Esophagus squamous epithelium (tissue), 4 donors: Measurements from ENCODE around the gene UNC79.

ENCODE experiments used
- POLR2A ChIP-seq, 4 donors: fragments of 450-650 bp; IDR thresholded peaks; one replicate each; pipeline ENCODE4 v1.6.1; 2017; ENCODE audit warnings: antibody characterized with exemption in 4 of 4, mild to moderate bottlenecking in 4 of 4, moderate library complexity in 3 of 4
- TF ChIP-seq, protein P1 (sequence below), 6 experiments: fragments of 450-650 bp in 4 of 6; fragments of 200-600 bp in 2 of 6; sonication (generic) in 2 of 6; IDR thresholded peaks; one replicate each; pipeline ENCODE4 v1.5.1; 2016 to 2019; ENCODE audit warnings: antibody characterized with exemption in 6 of 6, mild to moderate bottlenecking in 4 of 6, moderate library complexity in 4 of 6

DNA sequence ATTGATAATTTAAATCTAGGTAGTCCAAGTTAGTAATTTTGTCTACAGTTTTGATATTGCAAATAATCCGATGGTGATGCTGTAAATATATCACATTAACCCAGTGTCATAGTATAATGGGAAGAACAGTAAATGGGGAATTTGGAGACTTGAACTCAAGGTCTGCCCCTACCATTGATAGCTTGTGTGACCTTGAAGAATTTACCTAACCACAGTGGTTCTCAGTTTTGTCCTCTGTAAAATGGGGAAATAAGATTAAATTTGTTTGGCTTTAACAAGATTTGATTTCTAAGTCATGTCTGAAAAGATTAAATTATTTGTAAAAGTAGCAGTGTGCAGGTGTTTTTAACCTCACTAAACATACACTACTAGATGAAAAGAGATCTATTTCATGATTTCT, 100.9 kb downstream of the UNC79 start:
- TF ChIP-seq, protein P1, sequence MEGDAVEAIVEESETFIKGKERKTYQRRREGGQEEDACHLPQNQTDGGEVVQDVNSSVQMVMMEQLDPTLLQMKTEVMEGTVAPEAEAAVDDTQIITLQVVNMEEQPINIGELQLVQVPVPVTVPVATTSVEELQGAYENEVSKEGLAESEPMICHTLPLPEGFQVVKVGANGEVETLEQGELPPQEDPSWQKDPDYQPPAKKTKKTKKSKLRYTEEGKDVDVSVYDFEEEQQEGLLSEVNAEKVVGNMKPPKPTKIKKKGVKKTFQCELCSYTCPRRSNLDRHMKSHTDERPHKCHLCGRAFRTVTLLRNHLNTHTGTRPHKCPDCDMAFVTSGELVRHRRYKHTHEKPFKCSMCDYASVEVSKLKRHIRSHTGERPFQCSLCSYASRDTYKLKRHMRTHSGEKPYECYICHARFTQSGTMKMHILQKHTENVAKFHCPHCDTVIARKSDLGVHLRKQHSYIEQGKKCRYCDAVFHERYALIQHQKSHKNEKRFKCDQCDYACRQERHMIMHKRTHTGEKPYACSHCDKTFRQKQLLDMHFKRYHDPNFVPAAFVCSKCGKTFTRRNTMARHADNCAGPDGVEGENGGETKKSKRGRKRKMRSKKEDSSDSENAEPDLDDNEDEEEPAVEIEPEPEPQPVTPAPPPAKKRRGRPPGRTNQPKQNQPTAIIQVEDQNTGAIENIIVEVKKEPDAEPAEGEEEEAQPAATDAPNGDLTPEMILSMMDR (IDR thresholded peaks at IDR 0.05): no peak
- no peak for TF ChIP-seq POLR2A (IDR thresholded peaks at IDR 0.05)
